Mucosa of descending colon (tissue), 3 donors: ENCODE results near the gene WDR37. TPM values are rescaled to one million over a fixed set of nuclear protein-coding genes. Genes with fewer than 3 reads are reported as not detected.
A peak's percentile ranks its signal among the peaks of the same experiment; 100 is the strongest.

Experiments used
- ATAC-seq: fragments of 200-7000 bp; cut with Tn5 transposase; one replicate; pipeline ENCODE4 v1.9.1; 2020; ENCODE audit warnings: mild to moderate bottlenecking, moderate library complexity
- DNase-seq, 3 donors: peaks; one replicate each; pipeline ENCODE4 v3.0.0-alpha.2; 2020
- H3K36me3 ChIP-seq: fragments of 200-600 bp; one replicate; pipeline ENCODE4 v1.8.0; 2021; ENCODE audit warnings: low read depth, mild to moderate bottlenecking
- H3K4me1 ChIP-seq: fragments of 200-600 bp; one replicate; pipeline ENCODE4 v1.8.0; 2021; ENCODE audit warnings: low read depth, mild to moderate bottlenecking
- H3K4me3 ChIP-seq: fragments of 200-600 bp; one replicate; pipeline ENCODE4 v1.8.0; 2021; ENCODE audit warnings: mild to moderate bottlenecking
- H3K9me3 ChIP-seq: fragments of 200-600 bp; one replicate; pipeline ENCODE4 v1.8.0; 2021; ENCODE audit warnings: mild to moderate bottlenecking
- intact Hi-C, 2 donors: fragments of 100-400 bp; cut with DNase I in 1 of 2; cut with micrococcal nuclease in 1 of 2; formaldehyde crosslinking; loops; one replicate each; pipeline versions ENCODE4 v1.11.0 to v1.11.1; 2022; cut with DNase I, micrococcal nuclease
- total RNA-seq, 3 donors: library from RNA; stranded (reverse); fragmentation: NEBNext Ultra II Directional in 2 of 3; extraction: Animal tissue kit (Norgen Biotek cat#: 25700) in 2 of 3; gene quantifications; one replicate each; pipeline versions ENCODE4 v1.2.1 to v1.2.4, GENCODE V29; 2021 to 2023
- TF ChIP-seq, protein P1 (sequence below): fragments of 200-600 bp; IDR thresholded peaks from one replicate; pipeline ENCODE4 v1.8.0; 2022; ENCODE audit warnings: antibody characterized with exemption, mild to moderate bottlenecking
- donor health status: DM: no; HTN: no; CAD: no; lungs with moderate emphysema.
- donor health status: DM: no; HTN: no; CAD: no.
- donor health status: DM: no; HTN: yes; CAD: no.

Gene WDR37
- total RNA-seq, 3 donors from 2014 or later, result 18.3 to 24.1 (median 20.8) TPM

DNA sequence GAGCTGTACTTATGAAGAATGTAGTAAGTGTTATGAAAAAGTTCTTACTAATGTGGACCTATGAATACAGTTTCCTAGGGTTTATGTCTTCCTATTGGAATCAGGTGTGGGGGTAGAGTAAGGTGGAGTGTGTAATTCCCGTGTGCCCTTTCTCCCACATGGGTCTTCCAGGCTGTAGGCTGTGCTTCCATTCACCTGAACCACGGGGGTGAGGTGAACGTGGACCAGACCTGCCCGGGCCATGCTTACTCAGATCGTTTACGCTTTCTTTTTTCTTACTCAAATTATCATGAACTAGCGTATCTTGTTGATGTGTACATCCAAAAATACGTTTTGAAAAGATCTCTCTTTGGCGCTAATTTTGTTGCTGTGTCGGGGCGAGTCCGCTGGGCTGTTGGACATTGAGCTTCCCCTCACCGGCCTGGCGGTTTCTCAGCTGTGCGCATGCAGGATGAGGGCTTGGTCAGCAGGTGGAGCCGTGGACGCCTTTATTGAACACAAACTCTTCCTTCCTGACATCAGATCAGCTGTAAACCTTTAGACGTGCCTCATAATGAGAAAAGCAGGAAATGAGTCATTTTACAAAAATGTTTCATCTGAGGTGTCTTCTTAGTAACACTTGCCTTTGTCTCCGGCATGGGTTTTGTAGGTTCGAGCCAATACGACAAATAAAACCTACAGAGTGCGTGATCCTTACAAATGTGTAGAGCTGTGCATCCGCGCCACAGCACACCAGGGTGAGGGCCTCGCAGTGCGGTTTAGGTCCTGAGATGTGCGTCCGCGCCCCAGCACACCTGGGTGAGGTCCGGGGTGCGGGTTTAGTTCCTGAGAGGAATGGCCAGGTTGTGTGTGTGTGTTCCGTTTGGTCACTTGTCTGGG is 53.8 kb downstream of the WDR37 start:
- Histone ChIP-seq H3K9me3 (no peaks in the 10 kb centered on the region), H3K4me1 (peaks cover 12% of the 10 kb centered on the region), H3K4me3 (no peak overlapping the region), H3K36me3 (peaks cover 3% of the 10 kb centered on the region)
- TF ChIP-seq, protein P1, sequence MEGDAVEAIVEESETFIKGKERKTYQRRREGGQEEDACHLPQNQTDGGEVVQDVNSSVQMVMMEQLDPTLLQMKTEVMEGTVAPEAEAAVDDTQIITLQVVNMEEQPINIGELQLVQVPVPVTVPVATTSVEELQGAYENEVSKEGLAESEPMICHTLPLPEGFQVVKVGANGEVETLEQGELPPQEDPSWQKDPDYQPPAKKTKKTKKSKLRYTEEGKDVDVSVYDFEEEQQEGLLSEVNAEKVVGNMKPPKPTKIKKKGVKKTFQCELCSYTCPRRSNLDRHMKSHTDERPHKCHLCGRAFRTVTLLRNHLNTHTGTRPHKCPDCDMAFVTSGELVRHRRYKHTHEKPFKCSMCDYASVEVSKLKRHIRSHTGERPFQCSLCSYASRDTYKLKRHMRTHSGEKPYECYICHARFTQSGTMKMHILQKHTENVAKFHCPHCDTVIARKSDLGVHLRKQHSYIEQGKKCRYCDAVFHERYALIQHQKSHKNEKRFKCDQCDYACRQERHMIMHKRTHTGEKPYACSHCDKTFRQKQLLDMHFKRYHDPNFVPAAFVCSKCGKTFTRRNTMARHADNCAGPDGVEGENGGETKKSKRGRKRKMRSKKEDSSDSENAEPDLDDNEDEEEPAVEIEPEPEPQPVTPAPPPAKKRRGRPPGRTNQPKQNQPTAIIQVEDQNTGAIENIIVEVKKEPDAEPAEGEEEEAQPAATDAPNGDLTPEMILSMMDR, result peak; percentile 73
- ATAC-seq, result peak; percentile 92
- DNase-seq, result peak; percentile 81 to 86 (median 84)
- intact Hi-C loops, result no loop called here

DNA sequence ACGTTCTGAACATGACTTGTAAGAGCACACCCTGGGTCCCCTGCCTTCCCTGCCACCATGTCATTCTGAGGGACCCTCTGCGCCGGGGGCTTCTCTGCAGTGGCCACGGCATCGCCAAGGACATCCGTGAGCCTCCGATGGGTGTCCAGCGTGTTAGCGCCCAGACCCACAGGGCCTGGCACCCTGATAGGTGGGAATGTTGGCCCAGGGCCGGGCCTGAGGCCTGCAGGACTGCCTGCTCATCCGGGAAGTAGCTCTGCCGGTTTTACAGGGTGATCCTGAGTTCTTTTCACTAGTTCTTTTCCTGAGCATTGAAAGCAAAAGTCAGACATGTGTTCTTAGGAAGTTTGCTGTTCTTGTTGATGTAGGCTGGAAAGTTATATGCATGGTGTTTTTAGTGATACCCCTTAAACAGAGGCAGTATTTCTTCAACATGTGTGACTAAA is 54.5 kb downstream of the WDR37 start:
- DNase-seq, result no peak

DNA sequence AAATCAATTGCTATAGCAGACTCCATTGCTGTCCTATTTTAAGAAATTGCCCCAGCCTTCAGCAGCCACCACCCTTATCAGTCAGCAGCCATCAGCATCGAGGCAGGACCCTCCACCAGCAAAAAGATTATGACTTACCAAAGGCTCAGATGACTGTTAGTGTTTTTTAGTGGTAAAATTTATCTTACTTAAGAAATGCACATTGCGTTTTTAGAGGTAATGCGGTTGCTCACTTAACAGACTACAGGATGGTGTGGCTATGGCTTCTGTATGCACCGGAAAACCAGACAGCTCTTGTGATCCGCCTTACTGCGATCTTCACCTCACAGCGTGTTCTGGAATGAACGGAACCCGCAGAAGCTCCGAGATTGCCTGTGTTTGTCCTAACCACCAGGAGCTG is 58.1 kb downstream of the WDR37 start:
- TF ChIP-seq, protein P1, result no peak
- Histone ChIP-seq H3K9me3 (no peaks in the 10 kb centered on the region), H3K36me3 (no peaks in the 10 kb centered on the region), H3K4me1 (peaks cover 27% of the 10 kb centered on the region), H3K4me3 (no peak overlapping the region)
- no peak for DNase-seq
- intact Hi-C loops, result no loop called here
- ATAC-seq, result no peak

More for the DNA sequence above, 54.5 kb downstream of the WDR37 start:
- Histone ChIP-seq H3K36me3 (peaks cover 2% of the 10 kb centered on the region), H3K4me1 (peaks cover 17% of the 10 kb centered on the region), H3K4me3 (no peak overlapping the region), H3K9me3 (no peaks in the 10 kb centered on the region)
- ATAC-seq, result no peak
- TF ChIP-seq, protein P1, result no peak
- intact Hi-C loops, result no loop called here

DNA sequence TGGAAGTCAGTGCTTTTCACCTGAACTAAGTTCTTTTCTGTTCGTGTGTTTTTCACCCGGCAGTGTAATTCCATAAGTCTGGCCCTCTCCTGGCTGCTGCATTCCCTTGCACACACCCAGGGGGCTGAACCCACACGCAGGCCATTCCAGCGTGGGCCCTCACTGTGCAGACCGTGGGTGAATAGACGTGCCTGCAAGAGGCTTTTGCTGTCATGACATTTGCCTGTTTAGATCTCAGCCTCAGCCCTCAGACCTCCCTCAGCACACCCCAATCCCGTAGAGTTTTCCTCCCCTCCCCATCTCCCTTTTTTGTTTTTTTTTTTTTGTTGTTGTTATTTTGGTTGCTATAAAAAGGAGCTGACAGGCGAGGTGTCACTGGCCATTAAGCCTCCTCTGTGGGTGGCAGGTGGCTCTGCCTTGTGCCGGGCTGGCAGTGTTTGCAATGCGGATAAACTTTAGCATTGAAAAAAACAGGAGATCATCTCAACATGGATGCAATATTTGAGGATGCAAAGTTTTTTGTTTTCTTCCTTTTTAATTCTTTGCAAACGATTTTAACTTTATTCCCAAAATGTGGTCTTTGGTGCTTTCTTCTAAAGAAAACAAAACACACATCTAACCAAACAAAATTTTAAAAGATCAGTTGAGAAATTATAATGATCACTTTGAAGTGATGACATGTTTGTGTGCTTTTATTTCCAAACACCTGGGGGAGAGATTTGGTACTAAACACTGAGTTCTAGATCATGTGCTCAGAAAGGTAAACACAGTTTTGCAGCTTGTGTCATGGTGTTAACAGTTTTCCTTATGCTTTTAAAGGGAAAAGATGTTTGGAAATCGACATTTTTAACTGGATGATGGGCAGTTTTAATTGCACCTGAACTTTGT is 58.8 kb downstream of the WDR37 start:
- intact Hi-C loops, result no loop called here
- no peaks in the 10 kb centered on the region for H3K9me3 ChIP-seq
- TF ChIP-seq, protein P1, result no peak
- no peak overlapping the region for H3K4me3 ChIP-seq
- DNase-seq (no peak), ATAC-seq (no peak)
- H3K4me1 ChIP-seq, result peaks cover 27% of the 10 kb centered on the region
- H3K36me3 ChIP-seq, result no peaks in the 10 kb centered on the region

DNA sequence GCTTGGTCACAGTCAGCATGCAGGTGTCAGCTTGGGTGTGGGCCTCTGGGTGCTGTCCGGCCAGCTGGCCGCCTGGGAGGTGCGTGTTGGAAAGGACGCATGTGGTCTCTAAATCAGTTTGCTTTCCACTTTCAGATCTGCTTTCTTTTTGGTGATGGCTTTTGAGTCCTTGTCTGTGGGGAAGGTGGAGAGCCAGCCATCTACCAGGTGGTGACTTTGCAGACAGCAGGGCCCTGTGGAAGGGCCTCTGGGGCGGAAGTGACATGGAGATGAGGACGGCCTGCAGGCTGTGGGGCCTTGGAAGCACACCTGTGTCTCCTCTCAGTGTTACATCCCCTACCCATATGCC is 59.4 kb downstream of the WDR37 start:
- peak in 2 of 3 donors; percentile 37 to 54 for DNase-seq
- Histone ChIP-seq H3K9me3 (no peaks in the 10 kb centered on the region), H3K4me1 (peaks cover 24% of the 10 kb centered on the region), H3K4me3 (no peak overlapping the region), H3K36me3 (no peaks in the 10 kb centered on the region)
- intact Hi-C loops, result no loop called here
- ATAC-seq, result peak; percentile 76
- TF ChIP-seq, protein P1, result no peak
